NCI-H1105 (cell line): Measurements from ENCODE around the gene PARVG.

Experiments used
- DNase-seq: peaks from one replicate; lab custom pipeline; 2025; lab: John Stamatoyannopoulos, UW

Gene PARVG, protein sequence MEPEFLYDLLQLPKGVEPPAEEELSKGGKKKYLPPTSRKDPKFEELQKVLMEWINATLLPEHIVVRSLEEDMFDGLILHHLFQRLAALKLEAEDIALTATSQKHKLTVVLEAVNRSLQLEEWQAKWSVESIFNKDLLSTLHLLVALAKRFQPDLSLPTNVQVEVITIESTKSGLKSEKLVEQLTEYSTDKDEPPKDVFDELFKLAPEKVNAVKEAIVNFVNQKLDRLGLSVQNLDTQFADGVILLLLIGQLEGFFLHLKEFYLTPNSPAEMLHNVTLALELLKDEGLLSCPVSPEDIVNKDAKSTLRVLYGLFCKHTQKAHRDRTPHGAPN

GRCh38 chr22:44180706-44181032, at the start of gene PARVG:
Gene PARVG (plus strand): TSS chr22:44180925. CDS start chr22:44183330, 2,405 bp downstream.
- DNase-seq = no peak

DNA sequence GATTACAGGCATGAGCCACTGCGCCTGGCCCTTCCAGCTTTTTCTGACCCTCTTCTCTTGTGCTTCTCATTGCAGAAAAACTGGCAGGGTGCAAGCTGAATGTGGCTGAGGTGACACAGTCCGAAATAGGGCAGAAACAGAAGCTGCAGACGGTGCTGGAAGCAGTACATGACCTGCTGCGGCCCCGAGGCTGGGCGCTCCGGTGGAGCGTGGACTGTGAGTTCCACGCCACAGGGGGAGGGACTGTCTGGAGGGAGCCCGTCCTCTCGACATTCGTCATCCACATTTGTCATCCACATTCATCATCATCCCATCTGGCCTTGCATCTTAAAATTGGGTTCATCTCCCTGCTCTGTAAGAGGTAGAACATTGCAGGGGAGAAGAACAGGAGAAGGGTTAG, 49.3 kb upstream of the PARVG start:
- no peak for DNase-seq

DNA sequence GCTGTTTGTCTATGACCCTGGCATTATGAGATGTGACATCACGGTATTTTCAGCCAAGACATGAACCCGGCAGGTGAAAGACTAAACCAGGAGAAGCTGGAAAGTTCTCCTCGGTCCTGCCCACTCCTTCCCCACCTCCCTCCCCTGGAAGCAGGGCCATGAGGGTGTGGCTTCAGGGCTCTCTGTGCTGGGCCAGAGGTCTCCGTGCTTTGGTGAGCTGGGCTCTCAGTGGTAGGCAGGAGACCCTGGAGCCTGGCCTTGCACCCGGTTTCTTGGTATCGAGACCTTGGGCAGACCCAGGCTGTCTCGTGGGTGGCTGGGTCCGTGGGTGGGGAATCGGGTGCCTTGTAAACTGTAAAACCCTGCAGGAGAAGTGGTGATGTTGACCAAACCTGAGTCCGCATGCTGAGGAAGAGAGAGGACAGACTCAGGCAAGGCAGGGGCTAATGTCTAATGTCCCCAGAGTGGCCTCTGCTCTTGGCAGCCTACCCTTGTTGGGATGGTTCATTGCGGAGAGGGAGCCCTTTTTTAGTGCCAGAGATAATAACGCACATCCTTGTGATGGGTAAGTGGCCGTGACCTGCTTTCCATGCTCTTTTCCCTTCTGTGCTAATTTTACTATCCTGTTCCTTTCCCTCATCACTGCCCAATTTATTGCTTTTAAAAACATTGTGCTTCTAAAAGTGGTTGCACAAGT, 48.6 kb upstream of the PARVG start:
- no peak for DNase-seq

DNA sequence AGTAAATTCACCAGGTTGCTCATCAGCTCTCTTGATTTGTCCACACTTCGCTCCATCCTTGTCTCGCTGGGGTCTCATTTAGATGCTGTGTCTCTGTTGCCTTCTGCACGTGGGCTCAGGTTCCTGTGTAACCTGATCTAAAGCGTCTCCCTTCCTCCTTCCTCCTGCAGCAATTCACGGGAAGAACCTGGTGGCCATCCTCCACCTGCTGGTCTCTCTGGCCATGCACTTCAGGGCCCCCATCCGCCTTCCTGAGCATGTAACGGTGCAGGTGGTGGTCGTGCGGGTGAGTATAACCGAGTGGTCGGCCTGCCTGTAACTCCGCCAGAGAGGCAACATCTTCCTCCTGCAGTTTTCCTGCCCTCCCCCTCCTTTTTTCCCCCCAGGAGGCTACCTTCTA, 48.0 kb upstream of the PARVG start:
- no peak for DNase-seq

DNA sequence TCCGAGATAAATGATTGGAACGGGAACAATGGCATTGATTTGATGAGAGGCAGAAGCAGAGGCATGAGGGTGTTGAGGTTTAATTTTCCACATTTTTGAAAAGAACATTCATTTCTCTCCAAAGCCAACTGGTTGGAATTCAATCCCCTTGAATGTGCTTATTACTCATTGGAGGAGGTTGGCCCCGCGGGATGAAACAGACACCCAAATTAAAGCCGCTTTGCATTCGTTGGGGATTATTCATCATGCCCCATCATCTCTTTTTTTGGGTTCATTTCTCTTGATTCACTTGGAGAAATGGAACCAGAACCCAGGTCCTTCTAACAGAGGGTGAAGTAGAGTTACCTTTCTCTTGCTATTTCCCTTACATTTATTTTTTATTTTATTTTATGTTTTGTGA, 47.6 kb upstream of the PARVG start:
- DNase-seq = no peak

DNA sequence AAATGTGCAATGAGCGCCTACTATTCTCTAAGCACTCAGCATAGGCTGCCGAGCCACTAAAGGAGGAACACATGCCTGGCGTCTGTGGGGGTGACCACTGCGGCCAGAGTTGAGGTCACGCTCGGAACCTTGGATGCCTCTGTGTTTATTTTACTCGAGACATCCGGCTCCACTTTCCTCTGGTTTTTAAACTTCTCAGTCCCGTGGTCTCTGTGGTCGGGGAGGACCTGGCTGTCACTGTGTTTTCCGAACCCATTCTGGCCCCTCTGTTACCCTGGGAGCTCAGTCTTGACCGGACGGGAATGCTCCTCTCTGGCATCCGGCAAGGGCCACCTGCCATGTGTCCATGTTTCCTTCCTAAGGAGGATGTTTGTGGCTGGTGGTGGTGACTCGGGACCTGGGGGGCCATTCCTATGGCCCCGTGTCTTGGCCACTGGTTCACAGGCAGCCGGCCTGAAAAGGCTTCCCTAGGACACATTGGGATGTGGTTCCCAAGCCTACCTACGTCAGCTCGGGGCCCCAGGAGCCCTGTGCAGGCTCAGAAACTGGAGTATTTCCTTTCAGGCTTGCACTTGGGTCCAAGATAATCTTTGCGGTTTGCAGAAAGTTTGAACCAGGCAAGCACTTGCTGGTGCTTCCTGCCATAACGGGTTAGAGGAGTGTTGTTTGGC, 46.7 kb upstream of the PARVG start:
- DNase-seq = no peak

GRCh38 chr22:44136112-44136511, 44.6 kb upstream of the PARVG start:
- DNase-seq = no peak

DNA sequence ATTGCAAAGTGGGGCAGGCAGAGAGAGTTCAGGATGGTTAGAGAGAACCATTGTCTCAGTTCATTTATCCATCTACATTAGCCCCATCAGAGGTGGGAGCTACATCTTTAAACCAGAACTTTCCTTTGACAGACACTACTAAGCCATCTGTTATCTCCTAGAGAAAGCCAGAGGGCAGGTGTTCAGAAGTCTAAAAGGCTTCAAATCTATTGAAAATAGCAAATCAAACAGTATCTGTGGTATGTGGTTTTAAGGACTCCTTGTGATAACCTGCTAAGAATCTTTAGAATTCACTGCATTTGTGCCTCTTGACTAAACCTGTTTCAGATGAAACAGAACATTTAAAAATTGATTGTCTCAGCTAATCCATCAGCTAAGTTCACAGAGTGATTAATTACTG, 43.9 kb upstream of the PARVG start:
- no peak for DNase-seq

GRCh38 chr22:44137415-44137814, 43.3 kb upstream of the PARVG start:
- DNase-seq = no peak

DNA sequence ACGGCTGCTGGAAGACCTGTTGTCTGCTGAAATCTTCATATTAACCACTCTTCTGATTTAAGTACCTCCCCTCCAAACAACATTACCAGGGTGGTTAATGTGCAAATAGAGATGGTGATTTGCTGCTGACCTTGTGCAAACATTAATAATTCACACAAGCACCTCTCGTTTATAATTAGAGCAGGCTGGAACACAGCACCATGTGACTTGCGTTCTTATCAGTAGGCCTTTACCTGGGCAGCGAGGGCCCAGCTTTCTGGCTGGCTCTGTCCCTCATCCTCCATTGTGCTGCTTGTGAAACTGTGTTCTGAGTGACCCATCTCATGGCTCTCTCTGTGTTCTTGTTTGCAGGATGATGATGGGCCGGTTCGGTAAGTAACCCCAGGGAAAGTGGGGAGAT, 41.0 kb upstream of the PARVG start:
- peak; percentile 26 for DNase-seq

DNA sequence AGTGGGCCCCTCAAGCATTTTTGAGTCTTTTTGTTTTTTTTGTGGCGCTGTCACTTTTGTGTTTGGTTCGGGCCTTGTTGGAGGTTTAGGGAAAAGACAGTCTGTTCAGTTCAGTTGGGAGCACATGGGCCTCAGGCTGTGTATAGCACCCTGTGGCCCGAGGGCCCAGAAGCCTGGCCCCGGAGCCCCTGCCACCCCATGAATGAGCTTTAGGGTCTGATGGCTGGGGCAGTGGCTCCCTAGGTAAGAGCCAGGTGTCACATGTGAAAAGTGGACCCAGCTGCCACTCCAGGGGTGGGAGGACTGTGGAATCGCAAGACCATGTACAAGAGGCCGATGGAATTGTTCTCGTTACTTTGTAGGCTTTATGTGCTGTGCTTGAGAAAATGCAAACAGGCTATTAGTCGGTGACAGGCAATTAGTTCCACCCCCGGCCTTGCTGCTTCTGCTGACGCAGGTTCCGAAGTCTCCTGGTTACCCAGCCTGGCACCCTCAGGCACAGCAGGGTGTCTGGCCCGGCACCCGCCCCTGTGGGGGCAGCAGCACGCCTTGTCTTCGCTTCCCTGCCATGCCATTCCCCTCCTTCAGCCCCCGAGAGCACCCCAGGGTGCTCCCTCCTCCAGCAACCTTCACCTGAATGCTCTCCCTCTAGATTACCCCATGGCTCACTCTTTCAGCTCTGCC, 38.2 kb upstream of the PARVG start:
- DNase-seq = no peak

- no peak for DNase-seq
Measured at GRCh38 chr22:44143105-44143474, 37.6 kb upstream of the PARVG start.

DNA sequence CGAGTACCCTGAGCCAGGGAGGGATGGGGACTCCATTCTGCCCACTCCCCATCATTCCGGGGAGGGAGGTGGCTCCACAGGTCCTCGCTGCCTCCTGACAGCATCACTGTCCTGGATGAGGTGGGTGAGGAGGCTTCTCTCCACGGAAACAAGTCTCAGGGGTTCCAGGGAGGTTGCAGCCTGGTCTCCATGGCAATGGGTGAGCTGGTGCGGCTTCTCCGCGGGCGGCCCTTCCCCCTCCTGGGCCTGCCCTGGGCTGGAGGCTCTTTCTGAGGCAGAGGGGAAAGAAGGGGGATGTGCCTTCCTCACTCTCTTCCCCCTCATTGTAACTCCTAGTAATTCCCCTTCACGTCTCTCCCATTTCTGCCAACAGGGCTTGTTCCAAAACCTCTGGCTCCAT, 37.1 kb upstream of the PARVG start:
- no peak for DNase-seq

GRCh38 chr22:44144046-44144569, 36.6 kb upstream of the PARVG start:
- no peak for DNase-seq

DNA sequence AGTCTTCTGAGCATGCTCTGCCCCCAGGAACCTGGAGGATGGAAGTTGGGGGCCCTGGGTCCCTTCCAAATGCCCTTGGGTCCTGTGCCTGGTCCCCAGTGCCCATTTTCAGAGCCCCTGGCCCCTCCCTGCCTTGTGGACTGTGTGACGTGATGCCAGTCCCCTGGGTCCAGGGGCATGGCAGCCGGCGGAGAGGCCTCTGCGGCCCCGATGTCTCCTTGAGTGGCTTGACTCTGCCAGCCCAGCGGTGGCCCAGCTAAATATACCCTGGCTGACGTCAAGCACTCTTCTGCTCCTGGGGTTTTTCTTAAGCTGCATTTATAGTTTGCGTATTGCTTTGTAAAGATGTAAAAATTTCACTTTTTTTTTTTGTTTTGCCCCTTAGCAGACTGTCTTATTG, 35.2 kb upstream of the PARVG start:
- DNase-seq = no peak

DNA sequence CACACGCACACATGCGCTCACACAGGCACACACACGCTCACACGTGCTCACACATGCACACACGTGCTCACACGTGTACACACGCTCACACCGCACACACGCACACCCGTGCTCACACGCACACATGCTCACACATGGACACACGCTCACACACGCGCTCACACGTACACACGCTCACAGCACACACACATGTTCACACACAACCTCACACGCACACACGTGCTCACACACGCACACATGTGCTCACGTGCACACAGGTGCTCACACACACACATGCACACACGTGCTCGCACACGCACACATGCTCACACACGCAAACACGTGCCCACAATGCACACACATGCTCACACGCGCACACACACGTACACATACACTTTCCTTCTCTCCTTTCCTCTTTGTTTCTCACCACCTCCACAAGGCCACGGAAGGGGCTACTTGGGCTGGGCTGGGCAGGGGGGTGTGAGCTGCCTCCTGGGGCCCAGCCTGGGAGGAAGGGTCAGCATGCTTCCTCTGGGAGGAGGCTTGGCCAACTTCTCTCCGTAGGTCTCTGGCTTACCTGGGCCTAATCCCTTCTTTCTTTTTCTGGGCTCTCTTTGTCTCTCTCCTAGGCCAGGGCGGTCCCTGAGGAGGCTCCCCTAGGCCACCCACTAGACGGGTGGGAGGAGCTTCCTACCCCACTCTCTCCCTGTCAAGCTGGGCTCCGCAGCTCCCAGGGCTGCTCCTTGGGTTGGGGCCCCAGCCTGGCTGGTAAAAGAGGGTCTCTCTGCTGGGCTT, 34.5 kb upstream of the PARVG start:
- DNase-seq = no peak

DNA sequence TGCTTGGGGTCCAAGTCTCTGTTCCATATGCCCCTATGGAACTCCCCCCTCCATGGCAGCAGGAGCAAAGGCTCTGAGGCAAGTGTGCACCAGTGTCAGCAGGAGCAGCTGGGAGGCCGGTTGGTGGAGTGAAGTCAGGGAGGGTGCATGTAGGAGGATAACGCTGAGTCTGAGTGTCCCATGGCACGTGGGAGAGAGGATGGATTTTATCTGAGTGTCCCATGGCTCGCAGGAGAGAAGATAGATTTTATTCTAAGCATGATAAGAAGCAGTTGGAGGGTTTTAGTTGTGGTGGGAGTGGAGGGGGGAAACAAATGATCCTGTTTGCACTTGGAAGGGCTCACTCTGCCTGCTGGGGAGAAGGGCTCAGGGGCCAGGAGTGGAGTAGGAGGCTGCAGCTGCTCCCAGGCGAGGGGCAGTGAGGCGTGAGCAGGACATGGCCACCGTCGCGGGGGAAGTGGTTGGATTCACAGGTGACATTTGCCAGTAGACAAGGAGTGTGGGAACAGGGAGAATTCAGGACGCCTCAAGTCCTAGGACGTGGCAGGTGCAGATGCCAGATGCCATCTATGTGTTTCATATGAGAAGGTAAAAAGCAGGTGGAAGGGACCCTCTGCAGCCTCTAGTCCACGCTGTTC, 33.6 kb upstream of the PARVG start:
- no peak for DNase-seq

DNA sequence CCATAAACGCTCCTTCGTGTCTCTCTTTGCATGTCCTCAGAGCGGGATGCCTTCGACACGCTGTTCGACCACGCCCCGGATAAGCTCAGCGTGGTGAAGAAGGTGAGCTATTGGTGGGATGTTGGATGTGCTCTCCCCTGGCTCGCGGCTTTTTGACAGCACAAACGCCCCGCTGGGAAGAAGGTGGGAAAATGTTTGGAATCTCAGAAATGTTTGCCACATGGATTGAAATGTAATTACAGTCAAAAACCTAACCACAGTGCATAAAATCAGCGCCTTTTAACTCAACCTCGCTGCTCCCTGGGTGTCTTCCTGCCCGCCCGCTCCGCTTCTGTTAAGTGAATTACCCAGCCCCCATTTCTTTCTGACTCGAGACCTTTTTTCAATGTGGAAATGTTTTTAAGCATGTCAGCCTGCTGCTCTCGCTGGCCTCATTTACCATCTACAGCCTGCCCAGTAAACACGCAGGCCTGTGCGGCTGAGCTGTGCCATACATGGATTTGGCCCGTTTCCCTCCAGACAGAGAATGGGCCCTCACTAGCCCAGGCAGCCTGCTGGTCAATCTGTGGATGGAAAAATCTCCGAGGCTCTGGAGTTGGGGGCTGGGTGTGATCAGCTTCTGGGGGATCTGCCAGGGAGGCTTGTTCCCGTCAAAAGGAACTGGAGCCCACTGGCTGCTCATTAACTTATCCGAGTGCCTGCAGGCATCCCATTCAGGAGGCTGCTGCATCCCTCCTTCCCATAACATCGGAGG, 32.7 kb upstream of the PARVG start:
- DNase-seq = no peak

GRCh38 chr22:44151676-44152075, 29.0 kb upstream of the PARVG start:
- DNase-seq = no peak

DNA sequence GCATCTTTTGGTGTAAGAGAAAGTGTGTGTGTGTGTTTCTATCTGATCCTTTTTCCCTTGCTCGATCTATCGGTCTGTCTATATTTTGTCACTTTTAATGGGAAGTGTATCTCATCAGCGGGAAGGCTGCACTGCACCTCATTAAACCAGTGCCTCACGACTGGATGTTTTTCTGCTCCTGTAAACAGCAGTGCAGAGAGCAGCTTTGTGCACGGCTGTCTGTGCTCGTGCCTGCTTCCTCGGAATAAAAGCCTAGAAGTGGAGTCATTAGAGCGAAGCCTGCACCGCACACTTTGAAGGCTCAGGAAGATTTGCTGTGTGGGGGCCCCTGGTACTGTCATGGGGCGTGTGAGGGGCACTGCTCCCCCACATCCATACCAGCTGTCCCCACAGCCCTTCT, 27.0 kb upstream of the PARVG start:
- no peak for DNase-seq
